Measurements from ENCODE around the gene SP4.

DNA sequence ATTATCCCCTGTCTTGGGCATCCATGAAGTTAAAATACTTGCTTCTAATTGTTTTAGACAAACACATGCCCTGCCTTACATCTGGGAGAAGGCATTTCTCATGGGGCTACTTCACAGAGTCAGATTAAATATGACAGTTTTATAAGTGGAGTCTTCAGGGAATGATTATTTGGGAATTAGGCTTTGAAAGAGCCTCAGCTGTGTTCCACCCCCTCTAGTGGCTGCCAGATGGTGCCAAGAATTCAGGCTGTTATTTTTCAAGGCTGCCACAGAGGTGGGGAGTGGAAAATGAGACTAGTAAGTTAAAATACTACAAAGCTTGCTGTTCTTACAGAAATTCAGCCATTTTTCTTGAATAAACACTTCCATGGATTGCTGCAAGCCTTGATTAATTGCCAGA is 69.2 kb downstream of the SP4 start:
- TF ChIP-seq, protein P1, sequence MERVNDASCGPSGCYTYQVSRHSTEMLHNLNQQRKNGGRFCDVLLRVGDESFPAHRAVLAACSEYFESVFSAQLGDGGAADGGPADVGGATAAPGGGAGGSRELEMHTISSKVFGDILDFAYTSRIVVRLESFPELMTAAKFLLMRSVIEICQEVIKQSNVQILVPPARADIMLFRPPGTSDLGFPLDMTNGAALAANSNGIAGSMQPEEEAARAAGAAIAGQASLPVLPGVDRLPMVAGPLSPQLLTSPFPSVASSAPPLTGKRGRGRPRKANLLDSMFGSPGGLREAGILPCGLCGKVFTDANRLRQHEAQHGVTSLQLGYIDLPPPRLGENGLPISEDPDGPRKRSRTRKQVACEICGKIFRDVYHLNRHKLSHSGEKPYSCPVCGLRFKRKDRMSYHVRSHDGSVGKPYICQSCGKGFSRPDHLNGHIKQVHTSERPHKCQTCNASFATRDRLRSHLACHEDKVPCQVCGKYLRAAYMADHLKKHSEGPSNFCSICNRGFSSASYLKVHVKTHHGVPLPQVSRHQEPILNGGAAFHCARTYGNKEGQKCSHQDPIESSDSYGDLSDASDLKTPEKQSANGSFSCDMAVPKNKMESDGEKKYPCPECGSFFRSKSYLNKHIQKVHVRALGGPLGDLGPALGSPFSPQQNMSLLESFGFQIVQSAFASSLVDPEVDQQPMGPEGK (CRISPR knock-in tag; IDR thresholded peaks at IDR 0.05; ENCODE audit: borderline replicate concordance) = no peak
- no peak for TF ChIP-seq CSDC2 (CRISPR knock-in tag; IDR thresholded peaks at IDR 0.05)

Measured in SK-N-SH treated with all-trans-retinoic acid at 6 μM for 48 hours (cell line).